ENCODE measurements around the gene SDSL.

Gene SDSL

GRCh38 chr12:113396828-113397496 is 25.2 kb upstream of the SDSL start:
- Histone ChIP-seq H3K9me3 (ENCODE audit: control insufficient read depth, insufficient read depth, low read depth, low read length) (no peaks in the 10 kb centered on the region), H3K27ac (ENCODE audit: low read depth, low read length) (no peak overlapping the region), H3K36me3 (ENCODE audit: control insufficient read depth, insufficient read depth, low read length) (no peaks in the 10 kb centered on the region), H3K4me1 (ENCODE audit: control insufficient read depth, insufficient read depth, low read length) (0 out of 2 replicates have a peak, but pooled peaks cover 4% of the 10 kb centered on the region), H3K27me3 (ENCODE audit: control insufficient read depth, insufficient read depth, low read length) (no peaks in the 10 kb centered on the region), H3K4me3 (ENCODE audit: low read depth, low read length) (no peak overlapping the region), H3K9ac (ENCODE audit: low read length) (no peak overlapping the region)

- Histone ChIP-seq H3K27ac (ENCODE audit: low read depth, low read length) (no peak overlapping the region), H3K9me3 (ENCODE audit: control insufficient read depth, insufficient read depth, low read depth, low read length) (no peaks in the 10 kb centered on the region), H3K4me3 (ENCODE audit: low read depth, low read length) (no peak overlapping the region), H3K27me3 (ENCODE audit: control insufficient read depth, insufficient read depth, low read length) (no peaks in the 10 kb centered on the region), H3K9ac (ENCODE audit: low read length) (no peak overlapping the region), H3K36me3 (ENCODE audit: control insufficient read depth, insufficient read depth, low read length) (no peaks in the 10 kb centered on the region), H3K4me1 (ENCODE audit: control insufficient read depth, insufficient read depth, low read length) (0 out of 2 replicates have a peak, but pooled peaks cover 4% of the 10 kb centered on the region)
These were observed 24.5 kb upstream of the SDSL start for GRCh38 chr12:113397497-113398197.

- no peak overlapping the region for H3K27ac ChIP-seq (ENCODE audit: low read depth, low read length)
- no peaks in the 10 kb centered on the region for H3K36me3 ChIP-seq (ENCODE audit: control insufficient read depth, insufficient read depth, low read length)
- H3K4me3 ChIP-seq (ENCODE audit: low read depth, low read length): no peak overlapping the region
- H3K4me1 ChIP-seq (ENCODE audit: control insufficient read depth, insufficient read depth, low read length): 0 out of 2 replicates have a peak, but pooled peaks cover 4% of the 10 kb centered on the region
- H3K27me3 ChIP-seq (ENCODE audit: control insufficient read depth, insufficient read depth, low read length): no peaks in the 10 kb centered on the region
- no peak overlapping the region for H3K9ac ChIP-seq (ENCODE audit: low read length)
- no peaks in the 10 kb centered on the region for H3K9me3 ChIP-seq (ENCODE audit: control insufficient read depth, insufficient read depth, low read depth, low read length)
These were observed 23.6 kb upstream of the SDSL start for GRCh38 chr12:113398346-113399290.

GRCh38 chr12:113399490-113399889 is 22.7 kb upstream of the SDSL start:
- Histone ChIP-seq H3K9me3 (ENCODE audit: control insufficient read depth, insufficient read depth, low read depth, low read length) (no peaks in the 10 kb centered on the region), H3K9ac (ENCODE audit: low read length) (no peak overlapping the region), H3K4me3 (ENCODE audit: low read depth, low read length) (no peak overlapping the region), H3K27ac (ENCODE audit: low read depth, low read length) (no peak overlapping the region), H3K4me1 (ENCODE audit: control insufficient read depth, insufficient read depth, low read length) (0 out of 2 replicates have a peak, but pooled peaks cover 4% of the 10 kb centered on the region), H3K27me3 (ENCODE audit: control insufficient read depth, insufficient read depth, low read length) (no peaks in the 10 kb centered on the region), H3K36me3 (ENCODE audit: control insufficient read depth, insufficient read depth, low read length) (no peaks in the 10 kb centered on the region)

- H3K36me3 ChIP-seq (ENCODE audit: control insufficient read depth, insufficient read depth, low read length): no peaks in the 10 kb centered on the region
- H3K4me3 ChIP-seq (ENCODE audit: low read depth, low read length): no peak overlapping the region
- no peaks in the 10 kb centered on the region for H3K27me3 ChIP-seq (ENCODE audit: control insufficient read depth, insufficient read depth, low read length)
- no peaks in the 10 kb centered on the region for H3K9me3 ChIP-seq (ENCODE audit: control insufficient read depth, insufficient read depth, low read depth, low read length)
- no peak overlapping the region for H3K9ac ChIP-seq (ENCODE audit: low read length)
- H3K27ac ChIP-seq (ENCODE audit: low read depth, low read length): no peak overlapping the region
- peaks cover 8% of the 10 kb centered on the region; the same call in 1 of the 2 replicates for H3K4me1 ChIP-seq (ENCODE audit: control insufficient read depth, insufficient read depth, low read length)
These were observed 21.8 kb upstream of the SDSL start for GRCh38 chr12:113400362-113400761.

GRCh38 chr12:113401066-113402000 is 20.8 kb upstream of the SDSL start:
- no peak overlapping the region for H3K27ac ChIP-seq (ENCODE audit: low read depth, low read length)
- H3K4me1 ChIP-seq (ENCODE audit: control insufficient read depth, insufficient read depth, low read length): peaks cover 14% of the 10 kb centered on the region

GRCh38 chr12:113402586-113403260 is 19.5 kb upstream of the SDSL start:
- no peaks in the 10 kb centered on the region for H3K9me3 ChIP-seq (ENCODE audit: control insufficient read depth, insufficient read depth, low read depth, low read length)
- no peak overlapping the region for H3K4me3 ChIP-seq (ENCODE audit: low read depth, low read length)
- H3K27me3 ChIP-seq (ENCODE audit: control insufficient read depth, insufficient read depth, low read length): no peaks in the 10 kb centered on the region
- H3K9ac ChIP-seq (ENCODE audit: low read length): no peak overlapping the region
- no peak overlapping the region for H3K27ac ChIP-seq (ENCODE audit: low read depth, low read length)
- H3K4me1 ChIP-seq (ENCODE audit: control insufficient read depth, insufficient read depth, low read length): peaks cover 10% of the 10 kb centered on the region
- no peaks in the 10 kb centered on the region for H3K36me3 ChIP-seq (ENCODE audit: control insufficient read depth, insufficient read depth, low read length)

More at GRCh38 chr12:113401066-113402000, 20.8 kb upstream of the SDSL start:
- no peak overlapping the region for H3K9ac ChIP-seq (ENCODE audit: low read length)
- no peak overlapping the region for H3K4me3 ChIP-seq (ENCODE audit: low read depth, low read length)
- no peaks in the 10 kb centered on the region for H3K9me3 ChIP-seq (ENCODE audit: control insufficient read depth, insufficient read depth, low read depth, low read length)
- H3K36me3 ChIP-seq (ENCODE audit: control insufficient read depth, insufficient read depth, low read length): no peaks in the 10 kb centered on the region
- no peaks in the 10 kb centered on the region for H3K27me3 ChIP-seq (ENCODE audit: control insufficient read depth, insufficient read depth, low read length)

- no peak within 1 kb of the TSS for H3K4me3 ChIP-seq (ENCODE audit: low read depth, low read length)
- no peaks in the 10 kb centered on the region for H3K36me3 ChIP-seq (ENCODE audit: control insufficient read depth, insufficient read depth, low read length)
- H3K27ac ChIP-seq (ENCODE audit: low read depth, low read length): no peak within 1 kb of the TSS
- H3K4me1 ChIP-seq (ENCODE audit: control insufficient read depth, insufficient read depth, low read length): peaks cover 12% of the 10 kb centered on the region
- H3K9me3 ChIP-seq (ENCODE audit: control insufficient read depth, insufficient read depth, low read depth, low read length): no peaks in the 10 kb centered on the region
- H3K9ac ChIP-seq (ENCODE audit: low read length): no peak within 1 kb of the TSS
- no peaks in the 10 kb centered on the region for H3K27me3 ChIP-seq (ENCODE audit: control insufficient read depth, insufficient read depth, low read length)
These were observed 18.5 kb upstream of the SDSL start, which contains the start of gene SDS for GRCh38 chr12:113403435-113404415. SDS (minus strand) TSS chr12:113403887; CDS start chr12:113399708, 4,179 bp downstream.

GRCh38 chr12:113405694-113406093 is 16.5 kb upstream of the SDSL start:
- Histone ChIP-seq H3K36me3 (ENCODE audit: control insufficient read depth, insufficient read depth, low read length) (no peaks in the 10 kb centered on the region), H3K27ac (ENCODE audit: low read depth, low read length) (no peak overlapping the region), H3K4me1 (ENCODE audit: control insufficient read depth, insufficient read depth, low read length) (peaks cover 12% of the 10 kb centered on the region), H3K4me3 (ENCODE audit: low read depth, low read length) (no peak overlapping the region), H3K9ac (ENCODE audit: low read length) (no peak overlapping the region), H3K9me3 (ENCODE audit: control insufficient read depth, insufficient read depth, low read depth, low read length) (no peaks in the 10 kb centered on the region), H3K27me3 (ENCODE audit: control insufficient read depth, insufficient read depth, low read length) (no peaks in the 10 kb centered on the region)
